Measurements from ENCODE around the gene G6PC1. TPM values are rescaled to one million over a fixed set of nuclear protein-coding genes. Genes with fewer than 3 reads are reported as not detected.
"Not testable (repeated sequence)": the region's sequence is repeated elsewhere in the genome, so short reads cannot be mapped to it uniquely, and the experiment has no call there.

G6PC1 gene
- total RNA-seq, 1 donor from 2014 or later, result 1.5 TPM

DNA sequence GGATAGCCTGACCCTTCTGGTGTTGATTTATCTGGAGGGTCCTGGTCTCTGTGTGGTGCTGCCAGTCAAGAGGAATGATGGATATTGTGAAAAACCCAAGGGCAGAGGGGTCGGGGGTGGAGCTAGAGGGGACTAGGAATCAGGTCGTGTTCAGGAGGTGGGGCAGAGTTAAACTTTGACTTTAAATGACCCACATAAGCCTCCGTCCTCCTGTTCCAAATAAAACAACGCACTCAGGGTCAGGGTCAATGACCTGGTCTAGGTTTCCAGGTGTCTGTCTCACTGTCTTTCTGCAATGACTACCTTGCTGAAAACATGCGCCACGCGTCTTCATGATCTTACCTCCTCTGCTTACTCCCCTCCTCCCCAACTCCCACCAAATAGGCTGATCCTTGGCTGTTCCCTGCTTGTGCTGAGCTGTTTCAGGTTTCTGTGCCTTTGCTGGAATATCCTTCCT, 34.9 kb upstream of the G6PC1 start:
- TF ChIP-seq, protein P1, sequence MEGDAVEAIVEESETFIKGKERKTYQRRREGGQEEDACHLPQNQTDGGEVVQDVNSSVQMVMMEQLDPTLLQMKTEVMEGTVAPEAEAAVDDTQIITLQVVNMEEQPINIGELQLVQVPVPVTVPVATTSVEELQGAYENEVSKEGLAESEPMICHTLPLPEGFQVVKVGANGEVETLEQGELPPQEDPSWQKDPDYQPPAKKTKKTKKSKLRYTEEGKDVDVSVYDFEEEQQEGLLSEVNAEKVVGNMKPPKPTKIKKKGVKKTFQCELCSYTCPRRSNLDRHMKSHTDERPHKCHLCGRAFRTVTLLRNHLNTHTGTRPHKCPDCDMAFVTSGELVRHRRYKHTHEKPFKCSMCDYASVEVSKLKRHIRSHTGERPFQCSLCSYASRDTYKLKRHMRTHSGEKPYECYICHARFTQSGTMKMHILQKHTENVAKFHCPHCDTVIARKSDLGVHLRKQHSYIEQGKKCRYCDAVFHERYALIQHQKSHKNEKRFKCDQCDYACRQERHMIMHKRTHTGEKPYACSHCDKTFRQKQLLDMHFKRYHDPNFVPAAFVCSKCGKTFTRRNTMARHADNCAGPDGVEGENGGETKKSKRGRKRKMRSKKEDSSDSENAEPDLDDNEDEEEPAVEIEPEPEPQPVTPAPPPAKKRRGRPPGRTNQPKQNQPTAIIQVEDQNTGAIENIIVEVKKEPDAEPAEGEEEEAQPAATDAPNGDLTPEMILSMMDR (conservative IDR thresholded peaks at IDR 0.05), result no peak
- H3K27me3 Mint-ChIP-seq, result peaks cover 15% of the 10 kb centered on the region
- no peaks in the 10 kb centered on the region for H3K36me3 Mint-ChIP-seq
- no peak overlapping the region for H3K27ac Mint-ChIP-seq
- H3K4me1 Mint-ChIP-seq (ENCODE audit: unreplicated experiment), result peaks cover 10% of the 10 kb centered on the region
- DNase-seq (ENCODE audit: extremely low spot score, unreplicated experiment), result no peak
- H3K4me3 Mint-ChIP-seq, result no peak overlapping the region
- H3K9me3 Mint-ChIP-seq, result no peaks in the 10 kb centered on the region

DNA sequence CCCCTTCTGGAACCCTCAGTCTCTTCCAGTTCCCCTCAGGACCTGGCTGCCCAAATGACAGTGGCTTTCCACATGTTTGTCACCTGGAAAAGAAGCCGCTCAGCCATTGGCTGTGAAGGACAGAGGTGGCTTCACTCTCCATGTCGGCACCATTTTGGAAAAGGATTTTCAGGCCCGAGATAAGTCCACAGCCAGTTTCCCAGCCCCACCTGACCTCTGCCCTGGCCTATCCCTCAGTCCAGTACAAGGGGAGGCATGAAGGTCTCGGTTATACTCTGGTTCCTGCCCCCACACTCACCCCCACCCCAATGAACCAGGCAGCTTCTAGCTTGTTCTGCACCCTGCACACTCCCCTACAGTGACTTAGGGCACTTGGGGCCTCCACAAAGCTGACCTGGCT, 34.4 kb upstream of the G6PC1 start:
- H3K4me3 Mint-ChIP-seq, result no peak overlapping the region
- no peak for DNase-seq (ENCODE audit: extremely low spot score, unreplicated experiment)
- TF ChIP-seq, protein P1 (conservative IDR thresholded peaks at IDR 0.05), result no peak
- no peaks in the 10 kb centered on the region for H3K9me3 Mint-ChIP-seq
- H3K36me3 Mint-ChIP-seq, result no peaks in the 10 kb centered on the region
- H3K4me1 Mint-ChIP-seq (ENCODE audit: unreplicated experiment), result peaks cover 10% of the 10 kb centered on the region
- no peak overlapping the region for H3K27ac Mint-ChIP-seq
- H3K27me3 Mint-ChIP-seq, result peaks cover 15% of the 10 kb centered on the region

DNA sequence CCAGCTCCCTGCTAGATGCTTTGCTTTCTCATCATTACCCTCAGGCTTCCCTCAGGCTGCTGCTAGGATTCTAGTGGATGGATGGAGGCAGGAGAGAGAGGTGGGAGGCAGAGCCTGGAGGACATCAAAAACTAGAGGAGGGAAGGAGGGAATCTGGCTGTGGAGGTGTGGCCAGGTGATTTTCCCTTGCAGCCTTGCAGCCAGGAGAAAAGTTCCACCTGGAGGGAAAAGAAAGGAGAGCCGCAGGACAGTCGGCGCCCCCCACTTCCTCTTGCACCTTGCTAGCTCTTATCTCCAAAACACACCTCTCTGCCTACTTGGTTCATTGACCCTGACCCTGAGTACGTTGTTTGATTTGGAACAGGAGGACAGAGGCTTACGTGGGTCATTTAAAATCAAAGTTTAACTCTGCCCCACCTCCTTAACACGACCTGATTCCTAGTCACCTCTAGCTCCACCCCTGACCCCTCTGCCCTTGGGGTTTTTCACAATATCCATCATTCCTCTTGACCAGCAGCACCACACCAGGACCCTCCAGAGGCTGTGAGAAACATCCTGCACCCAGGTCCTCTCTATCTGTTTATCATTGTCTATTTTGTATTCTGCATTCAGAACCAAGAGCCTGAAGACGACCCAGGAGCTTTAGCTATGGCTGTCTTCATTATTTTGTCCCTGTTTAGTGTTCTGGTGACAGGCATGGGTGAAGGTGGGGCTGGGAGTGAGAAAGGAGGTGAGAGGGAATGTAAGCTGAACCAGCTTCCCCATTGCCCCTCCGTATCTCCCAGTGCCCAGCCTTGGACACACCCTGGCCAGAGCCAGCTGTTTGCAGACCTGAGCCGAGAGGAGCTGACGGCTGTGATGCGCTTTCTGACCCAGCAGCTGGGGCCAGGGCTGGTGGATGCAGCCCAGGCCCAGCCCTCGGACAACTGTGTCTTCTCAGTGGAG, 33.7 kb upstream of the G6PC1 start:
- peaks cover 10% of the 10 kb centered on the region for H3K4me1 Mint-ChIP-seq (ENCODE audit: unreplicated experiment)
- no peak overlapping the region for H3K4me3 Mint-ChIP-seq
- no peak for DNase-seq (ENCODE audit: extremely low spot score, unreplicated experiment)
- TF ChIP-seq, protein P1 (conservative IDR thresholded peaks at IDR 0.05), result no peak
- peaks cover 3% of the 10 kb centered on the region for H3K36me3 Mint-ChIP-seq
- H3K9me3 Mint-ChIP-seq, result peaks cover 5% of the 10 kb centered on the region
- H3K27me3 Mint-ChIP-seq, result peaks cover 18% of the 10 kb centered on the region
- H3K27ac Mint-ChIP-seq, result no peak overlapping the region

DNA sequence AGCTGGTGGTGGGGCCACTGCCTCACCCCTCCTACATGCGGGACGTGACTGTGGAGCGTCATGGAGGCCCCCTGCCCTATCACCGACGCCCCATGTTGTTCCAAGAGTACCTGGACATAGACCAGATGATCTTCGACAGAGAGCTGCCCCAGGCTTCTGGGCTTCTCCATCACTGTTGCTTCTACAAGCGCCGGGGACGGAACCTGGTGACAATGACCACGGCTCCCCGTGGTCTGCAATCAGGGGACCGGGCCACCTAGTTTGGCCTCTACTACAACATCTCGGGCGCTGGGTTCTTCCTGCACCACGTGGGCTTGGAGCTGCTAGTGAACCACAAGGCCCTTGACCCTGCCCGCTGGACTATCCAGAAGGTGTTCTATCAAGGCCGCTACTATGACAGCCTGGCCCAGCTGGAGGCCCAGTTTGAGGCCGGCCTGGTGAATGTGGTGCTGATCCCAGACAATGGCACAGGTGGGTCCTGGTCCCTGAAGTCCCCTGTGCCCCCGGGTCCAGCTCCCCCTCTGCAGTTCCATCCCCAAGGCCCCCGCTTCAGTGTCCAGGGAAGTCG, 32.8 kb upstream of the G6PC1 start:
- Mint-ChIP-seq H3K4me1 (ENCODE audit: unreplicated experiment) (peaks cover 10% of the 10 kb centered on the region), H3K27me3 (peaks cover 19% of the 10 kb centered on the region)
- H3K27ac Mint-ChIP-seq; H3K36me3 Mint-ChIP-seq; DNase-seq (ENCODE audit: extremely low spot score, unreplicated experiment); H3K9me3 Mint-ChIP-seq; H3K4me3 Mint-ChIP-seq: not testable (repeated sequence)

DNA sequence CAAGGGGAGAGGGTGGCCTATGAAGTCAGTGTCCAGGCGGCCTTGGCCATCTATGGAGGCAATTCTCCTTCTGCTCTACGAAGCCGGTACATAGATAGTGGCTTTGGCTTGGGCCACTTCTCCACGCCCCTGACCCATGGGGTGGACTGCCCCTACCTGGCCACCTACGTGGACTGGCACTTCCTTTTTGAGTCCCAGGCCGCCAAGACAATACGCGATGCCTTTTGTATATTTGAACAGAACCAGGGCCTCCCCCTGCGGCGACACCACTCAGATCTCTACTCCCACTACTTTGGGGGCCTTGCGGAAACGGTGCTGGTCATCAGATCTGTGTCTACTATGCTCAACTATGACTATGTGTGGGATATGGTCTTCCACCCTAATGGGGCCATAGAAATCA, 32.3 kb upstream of the G6PC1 start:
- Mint-ChIP-seq H3K4me3 (no peak overlapping the region), H3K27ac (no peak overlapping the region), H3K27me3 (peaks cover 25% of the 10 kb centered on the region), H3K36me3 (peaks cover 3% of the 10 kb centered on the region), H3K9me3 (peaks cover 5% of the 10 kb centered on the region), H3K4me1 (ENCODE audit: unreplicated experiment) (peaks cover 10% of the 10 kb centered on the region)
- TF ChIP-seq, protein P1 (conservative IDR thresholded peaks at IDR 0.05), result no peak
- DNase-seq (ENCODE audit: extremely low spot score, unreplicated experiment), result no peak

DNA sequence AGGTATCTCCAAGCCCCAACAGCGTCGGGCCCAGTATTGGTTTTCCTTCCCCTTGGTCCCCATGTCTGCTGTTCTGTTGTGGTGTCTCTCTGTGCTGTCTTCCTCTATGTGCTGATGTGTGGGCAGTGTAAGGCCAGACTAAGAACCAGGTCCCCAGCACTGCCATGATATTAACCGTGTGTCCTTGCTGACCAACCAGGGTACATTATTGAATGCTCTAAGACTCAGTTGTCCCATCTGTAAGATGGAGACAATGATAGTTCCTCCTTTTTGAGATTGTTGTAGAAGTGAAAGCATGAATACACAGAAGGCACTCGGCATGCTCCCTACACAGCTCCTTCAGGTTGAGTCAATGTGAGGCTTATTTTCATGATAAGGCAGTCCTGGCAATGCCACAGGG, 29.0 kb upstream of the G6PC1 start:
- Mint-ChIP-seq H3K27me3 (peaks cover 21% of the 10 kb centered on the region), H3K4me1 (ENCODE audit: unreplicated experiment) (peaks cover 4% of the 10 kb centered on the region), H3K36me3 (peaks cover 3% of the 10 kb centered on the region), H3K27ac (no peak overlapping the region), H3K9me3 (peaks cover 5% of the 10 kb centered on the region), H3K4me3 (no peak overlapping the region)
- no peak for DNase-seq (ENCODE audit: extremely low spot score, unreplicated experiment)
- TF ChIP-seq, protein P1 (conservative IDR thresholded peaks at IDR 0.05), result no peak

Data from type B pancreatic cell (in vitro differentiated cells).